KMS-11 (cell line): ENCODE results near the gene MFN2.

Source experiments
- H2AFZ ChIP-seq: fragments of 200-600 bp; sonication (generic); 2 replicates; pipeline ENCODE4 v1.6.1; 2016; ENCODE audit warnings: antibody characterized with exemption, mixed run types, low read depth
- H3K27ac ChIP-seq: fragments of 200-600 bp; sonication (generic); 2 replicates; pipeline ENCODE4 v1.6.1; 2016; ENCODE audit warnings: mild to moderate bottlenecking, mixed run types
- H3K27me3 ChIP-seq: fragments of 200-600 bp; sonication (generic); 2 replicates; pipeline ENCODE4 v1.6.1; 2017; ENCODE audit warnings: mild to moderate bottlenecking, low read depth, mixed run types, moderate library complexity; ENCODE audit not compliant: insufficient read depth
- H3K36me3 ChIP-seq: fragments of 200-600 bp; sonication (generic); 2 replicates; pipeline ENCODE4 v1.6.1; 2017; ENCODE audit warnings: mild to moderate bottlenecking, mixed run types; ENCODE audit not compliant: insufficient read depth
- H3K4me1 ChIP-seq: fragments of 200-600 bp; sonication (generic); 2 replicates; pipeline ENCODE4 v1.6.1; 2016; ENCODE audit warnings: mild to moderate bottlenecking, low read depth, mixed run types; ENCODE audit not compliant: poor library complexity, severe bottlenecking
- H3K4me2 ChIP-seq: fragments of 200-600 bp; sonication (generic); 2 replicates; pipeline ENCODE4 v1.7.0; 2016; ENCODE audit warnings: mild to moderate bottlenecking, mixed run types
- H3K4me3 ChIP-seq: fragments of 200-600 bp; sonication (generic); IDR thresholded peaks from 2 replicates; pipeline ENCODE4 v1.6.1; 2017; ENCODE audit warnings: low read depth, low read length, mixed read lengths; ENCODE audit not compliant: insufficient read depth
- H3K79me2 ChIP-seq: fragments of 200-600 bp; sonication (generic); 2 replicates; pipeline ENCODE4 v1.6.1; 2016; ENCODE audit warnings: low read depth, mixed run types; ENCODE audit not compliant: insufficient read depth
- H3K9ac ChIP-seq: fragments of 200-600 bp; sonication (generic); 2 replicates; pipeline ENCODE4 v1.6.1; 2016; ENCODE audit warnings: mild to moderate bottlenecking, mixed run types
- H4K20me1 ChIP-seq: fragments of 200-600 bp; sonication (generic); 2 replicates; pipeline ENCODE4 v1.6.1; 2016; ENCODE audit warnings: mild to moderate bottlenecking, mixed run types; ENCODE audit not compliant: insufficient read depth
- TF ChIP-seq, protein P1 (sequence below): fragments of 200-600 bp; sonication (generic); conservative IDR thresholded peaks from 2 replicates; pipeline ENCODE4 v1.6.1; 2017; ENCODE audit warnings: low read depth, mild to moderate bottlenecking, antibody characterized with exemption, low read length, moderate library complexity, mixed read lengths

Gene MFN2

DNA sequence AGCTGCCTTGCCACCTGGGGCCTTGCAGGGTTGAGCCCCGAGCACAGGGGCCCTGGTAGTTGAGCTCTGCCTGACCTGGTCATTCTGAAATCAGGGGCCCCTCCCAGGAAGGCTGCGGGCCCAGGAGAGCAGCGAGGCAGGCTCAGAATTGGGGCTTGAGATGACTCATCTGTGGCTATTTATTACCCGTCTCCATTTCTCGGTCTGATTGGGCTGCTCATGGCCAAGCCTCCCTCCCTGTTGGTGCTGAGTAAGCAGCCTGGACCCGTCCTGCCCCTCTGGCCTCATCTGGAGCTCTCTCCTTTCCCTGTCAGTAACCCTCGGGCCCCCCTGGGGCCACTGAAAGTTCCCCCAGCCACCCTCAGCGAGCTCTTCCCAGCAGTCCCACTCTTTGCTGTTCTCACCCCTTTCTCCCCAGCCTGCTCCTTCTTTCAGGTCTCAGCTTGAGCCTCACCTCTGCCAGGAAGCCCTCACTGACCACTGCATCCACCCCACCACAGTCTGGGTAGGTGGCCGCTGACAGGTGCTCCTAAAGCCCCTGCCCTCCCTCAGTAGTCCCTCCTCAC, 71.8 kb downstream of the MFN2 start:
- H3K4me3 ChIP-seq: peak overlapping the region; percentile 2
- H3K36me3 ChIP-seq: no peaks in the 10 kb centered on the region
- TF ChIP-seq, protein P1, sequence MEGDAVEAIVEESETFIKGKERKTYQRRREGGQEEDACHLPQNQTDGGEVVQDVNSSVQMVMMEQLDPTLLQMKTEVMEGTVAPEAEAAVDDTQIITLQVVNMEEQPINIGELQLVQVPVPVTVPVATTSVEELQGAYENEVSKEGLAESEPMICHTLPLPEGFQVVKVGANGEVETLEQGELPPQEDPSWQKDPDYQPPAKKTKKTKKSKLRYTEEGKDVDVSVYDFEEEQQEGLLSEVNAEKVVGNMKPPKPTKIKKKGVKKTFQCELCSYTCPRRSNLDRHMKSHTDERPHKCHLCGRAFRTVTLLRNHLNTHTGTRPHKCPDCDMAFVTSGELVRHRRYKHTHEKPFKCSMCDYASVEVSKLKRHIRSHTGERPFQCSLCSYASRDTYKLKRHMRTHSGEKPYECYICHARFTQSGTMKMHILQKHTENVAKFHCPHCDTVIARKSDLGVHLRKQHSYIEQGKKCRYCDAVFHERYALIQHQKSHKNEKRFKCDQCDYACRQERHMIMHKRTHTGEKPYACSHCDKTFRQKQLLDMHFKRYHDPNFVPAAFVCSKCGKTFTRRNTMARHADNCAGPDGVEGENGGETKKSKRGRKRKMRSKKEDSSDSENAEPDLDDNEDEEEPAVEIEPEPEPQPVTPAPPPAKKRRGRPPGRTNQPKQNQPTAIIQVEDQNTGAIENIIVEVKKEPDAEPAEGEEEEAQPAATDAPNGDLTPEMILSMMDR: no peak
- peak overlapping the region; percentile 55 for H2AFZ ChIP-seq
- no peaks in the 10 kb centered on the region for H3K79me2 ChIP-seq
- peaks cover 76% of the 10 kb centered on the region for H3K4me1 ChIP-seq
- no peaks in the 10 kb centered on the region for H3K27me3 ChIP-seq
- no peaks in the 10 kb centered on the region for H4K20me1 ChIP-seq
- H3K27ac ChIP-seq: peak overlapping the region; percentile 70
- peak overlapping the region; percentile 45; the same call in 1 of the 2 replicates for H3K9ac ChIP-seq
- H3K4me2 ChIP-seq: peak overlapping the region; percentile 99

DNA sequence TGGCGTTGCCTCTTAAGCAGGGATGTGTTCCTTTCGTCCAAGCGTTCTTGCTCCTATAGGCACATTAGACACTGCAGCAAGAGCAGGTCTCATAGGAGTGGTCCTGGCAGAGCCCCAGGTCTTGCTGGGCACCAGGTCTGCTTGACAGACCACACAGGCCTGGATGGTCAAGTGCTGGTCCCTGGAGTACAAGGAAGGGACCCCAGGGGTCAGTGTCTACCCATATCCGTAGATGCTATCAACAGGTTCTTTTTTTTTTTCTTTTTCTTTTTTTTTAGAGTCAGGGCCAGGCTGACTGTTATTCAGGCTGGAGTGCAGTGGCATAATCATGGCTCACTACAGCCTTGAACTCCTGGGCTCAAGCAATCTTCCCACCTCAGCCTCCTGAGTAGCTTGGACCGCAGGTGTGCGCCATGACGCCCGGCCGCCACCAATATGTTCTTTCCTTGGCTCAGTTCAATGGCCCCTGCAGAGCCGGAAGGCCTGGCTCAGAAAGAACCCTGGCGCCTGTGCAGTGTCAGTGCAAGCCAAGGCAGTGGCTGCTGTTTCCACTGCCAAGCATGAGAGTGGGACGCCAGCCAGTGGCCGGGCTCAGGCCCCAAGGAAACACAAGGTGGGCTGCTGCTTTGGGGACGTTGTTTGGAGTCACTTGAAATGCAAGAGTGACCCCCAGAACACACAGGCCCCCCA, 72.9 kb downstream of the MFN2 start:
- no peak overlapping the region for H3K27ac ChIP-seq
- no peaks in the 10 kb centered on the region for H3K27me3 ChIP-seq
- H3K4me3 ChIP-seq: no peak overlapping the region
- H3K4me2 ChIP-seq: peak overlapping the region; percentile 99
- no peak overlapping the region; the same call in 1 of the 2 replicates for H3K9ac ChIP-seq
- peaks cover 69% of the 10 kb centered on the region for H3K4me1 ChIP-seq
- H3K36me3 ChIP-seq: no peaks in the 10 kb centered on the region
- H4K20me1 ChIP-seq: no peaks in the 10 kb centered on the region
- H2AFZ ChIP-seq: no peak overlapping the region
- no peaks in the 10 kb centered on the region for H3K79me2 ChIP-seq
- TF ChIP-seq, protein P1: no peak

DNA sequence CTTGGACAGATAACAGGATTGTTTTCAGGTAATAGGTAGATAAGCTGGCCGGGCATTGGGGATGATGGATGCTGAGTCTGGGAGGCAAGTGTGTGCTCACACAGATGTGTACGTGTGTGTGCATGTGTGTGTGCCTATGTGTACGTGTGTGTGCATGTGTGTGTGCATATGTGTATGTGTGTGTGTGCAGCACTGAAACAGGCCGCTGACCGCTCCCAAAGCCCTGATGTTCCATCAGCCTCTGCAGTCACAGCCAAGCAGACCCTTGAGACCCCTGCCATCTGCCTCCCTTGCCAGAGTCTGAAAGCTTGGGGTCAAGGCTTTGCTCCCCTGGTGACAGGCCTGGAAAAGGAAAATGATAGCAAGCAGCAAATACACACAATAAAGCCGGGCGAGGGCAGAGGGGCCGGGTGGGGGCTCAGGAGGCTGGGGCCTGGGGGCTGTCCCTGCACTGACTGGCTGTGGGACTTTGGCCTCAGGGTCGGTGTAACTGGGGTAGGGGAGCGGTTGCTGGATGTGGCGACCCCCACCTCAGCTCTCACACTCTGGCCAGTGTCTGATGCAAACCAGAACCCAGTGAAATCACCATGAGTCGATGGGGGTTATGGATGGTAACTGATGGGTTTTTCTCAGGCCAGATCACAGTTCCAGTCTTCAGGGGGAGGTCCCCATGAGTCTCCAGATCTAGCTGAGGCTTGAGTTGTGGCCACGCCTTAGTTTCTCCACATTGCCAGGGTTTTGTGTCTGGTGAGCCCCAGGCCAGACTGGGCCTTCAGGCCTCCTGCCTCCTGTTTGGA, 73.7 kb downstream of the MFN2 start:
- H3K4me3 ChIP-seq: no peak overlapping the region
- H3K4me2 ChIP-seq: no peak overlapping the region; the same call in 1 of the 2 replicates
- H4K20me1 ChIP-seq: no peaks in the 10 kb centered on the region
- no peaks in the 10 kb centered on the region for H3K79me2 ChIP-seq
- H3K27me3 ChIP-seq: no peaks in the 10 kb centered on the region
- no peak overlapping the region for H3K27ac ChIP-seq
- H3K36me3 ChIP-seq: no peaks in the 10 kb centered on the region
- TF ChIP-seq, protein P1: no peak
- peaks cover 64% of the 10 kb centered on the region for H3K4me1 ChIP-seq
- no peak overlapping the region for H3K9ac ChIP-seq
- H2AFZ ChIP-seq: no peak overlapping the region

DNA sequence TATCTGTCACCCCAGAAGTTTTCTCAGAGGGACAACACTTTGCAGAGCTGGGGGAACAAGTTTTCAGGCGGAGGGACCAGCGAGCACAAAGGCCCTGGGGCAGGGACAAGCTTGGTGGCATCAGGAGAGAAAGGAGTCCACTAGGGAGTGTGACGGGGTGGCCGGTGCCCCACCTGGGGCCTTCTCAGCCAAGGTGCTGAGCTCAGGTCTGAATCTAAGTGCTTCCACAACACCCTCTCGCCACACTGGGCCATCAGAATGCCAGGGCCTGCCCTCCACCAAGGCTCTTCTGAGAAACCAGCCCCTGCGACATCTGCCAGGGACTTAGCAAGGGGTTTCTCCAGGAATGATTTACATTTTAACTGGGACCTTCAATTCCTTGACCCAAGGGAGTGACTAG, 75.0 kb downstream of the MFN2 start:
- no peak overlapping the region for H3K27ac ChIP-seq
- no peaks in the 10 kb centered on the region for H4K20me1 ChIP-seq
- peaks cover 62% of the 10 kb centered on the region for H3K4me1 ChIP-seq
- H3K9ac ChIP-seq: no peak overlapping the region
- no peak overlapping the region for H3K4me2 ChIP-seq
- H3K4me3 ChIP-seq: no peak overlapping the region
- H3K79me2 ChIP-seq: no peaks in the 10 kb centered on the region
- H3K36me3 ChIP-seq: no peaks in the 10 kb centered on the region
- no peaks in the 10 kb centered on the region for H3K27me3 ChIP-seq
- TF ChIP-seq, protein P1: no peak
- no peak overlapping the region for H2AFZ ChIP-seq
